Transverse colon (tissue), 4 donors: ENCODE data around the gene JKAMP.

ENCODE experiments used
- CTCF ChIP-seq, 5 experiments: fragments of 200-600 bp in 3 of 5; fragments of 450-650 bp in 2 of 5; sonication (generic) in 3 of 5; IDR thresholded peaks; 1 replicate in 2 of 5; 2 replicates in 3 of 5; pipeline ENCODE4 v1.5.1; 2016 to 2017; ENCODE audit warnings: antibody characterized with exemption in 5 of 5, inconsistent platforms in 3 of 5, mild to moderate bottlenecking in 2 of 5, moderate library complexity in 1 of 5
- EP300 ChIP-seq: sonication (generic); formaldehyde crosslinking; IDR thresholded peaks from one replicate; pipeline ENCODE4 v1.6.1; 2017; ENCODE audit warnings: antibody characterized with exemption, low read depth
- POLR2A ChIP-seq: fragments of 450-650 bp; IDR thresholded peaks from one replicate; pipeline ENCODE4 v1.6.1; 2016; ENCODE audit warnings: antibody characterized with exemption, mild to moderate bottlenecking, moderate library complexity
- POLR2AphosphoS5 ChIP-seq, 3 donors: sonication (generic); formaldehyde crosslinking; IDR thresholded peaks; one replicate each; pipeline ENCODE4 v1.6.1; 2016; ENCODE audit warnings: antibody characterized with exemption in 3 of 3

GRCh38 chr14:59450716-59451115 is 33.6 kb upstream of the JKAMP start:
- TF ChIP-seq CTCF (IDR thresholded peaks at IDR 0.05) (no peak), EP300 (no peak), POLR2AphosphoS5 (IDR thresholded peaks at IDR 0.05) (no peak), POLR2A (no peak)
